Caki2 (cell line): ENCODE measurements around the gene OSGEP. TPM values are rescaled to one million over a fixed set of nuclear protein-coding genes. Genes with fewer than 3 reads are reported as not detected.

Experiments used
- DNase-seq: peaks from one replicate; pipeline ENCODE4 v3.0.0-alpha.2; 2015; ENCODE audit warnings: low read depth
- in situ Hi-C: cut with HindIII; loops from 2 replicates; pipeline ENCODE4 v1.10.0; 2016; ENCODE audit warnings: low sequenced_read_pairs, low pct_unique_long_range_greater_than_20kb, mixed read lengths
- total RNA-seq: library from RNA; depleted of rRNA; stranded (reverse); fragments of >200 nt; shearing (Covaris generic); gene quantifications from 2 replicates; pipeline ENCODE4 v1.2.3, GENCODE V29; 2014; ENCODE audit warnings: low replicate concordance; rRNA removed

Gene OSGEP
- total RNA-seq, 1 experiment from 2014 or later, result 53.3 TPM

- peak; percentile 5 for DNase-seq
- in situ Hi-C loops, result no loop called here
Observed at GRCh38 chr14:20413744-20414082, 40.9 kb downstream of the OSGEP start.

GRCh38 chr14:20412876-20413743 lies 41.5 kb downstream of the OSGEP start, which contains the start of gene TEP1:
Gene TEP1, minus strand, starts transcription at chr14:20413501. Its CDS starts 5,062 bp downstream, at chr14:20408439.
- in situ Hi-C loops, result no loop called here
- DNase-seq, result peak; percentile 86

- in situ Hi-C loops, result no loop called here
- no peak for DNase-seq
Observed at GRCh38 chr14:20412411-20412810, 42.2 kb downstream of the OSGEP start.

GRCh38 chr14:20409226-20409625 lies 45.4 kb downstream of the OSGEP start:
- in situ Hi-C loops, result no loop called here
- DNase-seq, result no peak

GRCh38 chr14:20403521-20403920 lies 51.1 kb downstream of the OSGEP start:
- DNase-seq, result no peak
- in situ Hi-C loops, result no loop called here

GRCh38 chr14:20400965-20401593 lies 53.5 kb downstream of the OSGEP start:
- in situ Hi-C loops, result no loop called here
- peak; percentile 45 for DNase-seq

- DNase-seq, result no peak
- in situ Hi-C loops, result no loop called here
Observed at GRCh38 chr14:20400589-20400964, 54.0 kb downstream of the OSGEP start.

- in situ Hi-C loops, result no loop called here
- no peak for DNase-seq
Observed at GRCh38 chr14:20397511-20397910, 57.1 kb downstream of the OSGEP start.

Other genes starting within 250 kb of the OSGEP start
- gene OR11H6, start 231.1 kb downstream of the OSGEP start, total RNA-seq, result not detected in 2 replicates
- not detected in 2 replicates for gene OR11H7, start 225.8 kb downstream of the OSGEP start, total RNA-seq
- not detected in 2 replicates for gene OR11H4, start 215.5 kb downstream of the OSGEP start, total RNA-seq
- 17.6 and 20.4 TPM in 2 replicates for gene TTC5, start 148.9 kb downstream of the OSGEP start, total RNA-seq
- gene CCNB1IP1, start 121.5 kb downstream of the OSGEP start, total RNA-seq, result 58.6 and 79.1 TPM in 2 replicates
- gene PARP2, start 111.2 kb downstream of the OSGEP start, total RNA-seq, result 6.0 and 13.7 TPM in 2 replicates
- 3.7 and 13.5 TPM in 2 replicates for gene TEP1, start 41.3 kb downstream of the OSGEP start, total RNA-seq
- gene KLHL33, start 18.6 kb downstream of the OSGEP start, total RNA-seq, result not detected in 2 replicates
- gene APEX1, start 414 bp upstream of the OSGEP start, total RNA-seq, result 171 and 222 TPM in 2 replicates
- 36.1 and 46.9 TPM in 2 replicates for gene PIP4P1, start 6.6 kb upstream of the OSGEP start, total RNA-seq
- 35.2 and 79.3 TPM in 2 replicates for gene PNP, start 14.6 kb upstream of the OSGEP start, total RNA-seq
- gene RNASE10, start 50.7 kb upstream of the OSGEP start, total RNA-seq, result not detected in 2 replicates
- gene RNASE9, start 106.2 kb upstream of the OSGEP start, total RNA-seq, result not detected in 2 replicates
- gene RNASE11, start 133.2 kb upstream of the OSGEP start, total RNA-seq, result not detected in 2 replicates
- gene RNASE12, start 136.6 kb upstream of the OSGEP start, total RNA-seq, result not detected in 2 replicates
- not detected in 2 replicates for gene OR6S1, start 186.9 kb upstream of the OSGEP start, total RNA-seq
- gene RNASE4, start 229.7 kb upstream of the OSGEP start, total RNA-seq, result 18.5 and 21.6 TPM in 2 replicates
- gene ANG, start 234.0 kb upstream of the OSGEP start, total RNA-seq, result 2.0 and 3.4 TPM in 2 replicates